Endothelial cell of umbilical vein (primary cell): ENCODE results near the gene PELI3. TPM values are rescaled to one million over a fixed set of nuclear protein-coding genes. Genes with fewer than 3 reads are reported as not detected.

Source experiments
- BruUV-seq: library from RNA; stranded (reverse); fragments of 400-500 nt; replicated peaks from 2 replicates; lab custom pipeline; 2021; lab: Mats Ljungman, UMichigan
- CTCF ChIA-PET: fragments of 300-600, 350-600 bp; sonication (Branson Sonifier 250); formaldehyde crosslinking; loops from one replicate; lab custom pipeline; 2021; ENCODE audit warnings: antibody characterized with exemption, inconsistent platforms; lab: Charles Lee
- POLR2A ChIA-PET: fragments of 300-600, 350-600 bp; sonication (Branson Sonifier 250); formaldehyde crosslinking; loops from one replicate; lab custom pipeline; 2021; ENCODE audit warnings: antibody characterized with exemption, inconsistent platforms; lab: Charles Lee
- DNase-seq: peaks from one replicate; pipeline ENCODE4 v3.0.0-alpha.2; 2011; ENCODE audit warnings: low read depth, low spot score
- FAIRE-seq: peaks from 2 replicates; lab custom pipeline; 2011; peaks lifted over from hg19 to GRCh38; lab: Jason Lieb, UNC
- H2AFZ ChIP-seq: 2 replicates; pipeline ENCODE4 v1.6.0; 2012; ENCODE audit warnings: low read depth, low read length, control low read depth, inconsistent platforms
- H3K27ac ChIP-seq: 2 replicates; pipeline ENCODE4 v1.5.1; 2011; ENCODE audit warnings: low read depth, mild to moderate bottlenecking, control low read depth, low read length, moderate library complexity; ENCODE audit not compliant: insufficient read depth
- H3K27me3 ChIP-seq, 2 experiments: 2 replicates each; pipeline versions ENCODE4 v1.6.0 to v1.6.1; 2011; ENCODE audit warnings: low read length in 2 of 2, mixed read lengths in 1 of 2; ENCODE audit not compliant: control insufficient read depth in 2 of 2, insufficient read depth in 2 of 2
- H3K36me3 ChIP-seq, 2 experiments: 2 replicates in 1 of 2; 3 replicates in 1 of 2; pipeline ENCODE4 v1.5.1; 2011; ENCODE audit warnings: low read length in 2 of 2, mild to moderate bottlenecking in 1 of 2, moderate library complexity in 1 of 2; ENCODE audit not compliant: control insufficient read depth in 2 of 2, insufficient read depth in 2 of 2; ENCODE audit errors: extremely low read depth in 1 of 2
- H3K4me1 ChIP-seq: 3 replicates; pipeline ENCODE4 v1.5.1; 2011; ENCODE audit warnings: mild to moderate bottlenecking, low read length; ENCODE audit not compliant: control insufficient read depth, insufficient read depth; ENCODE audit errors: extremely low read depth
- H3K4me2 ChIP-seq: 2 replicates; pipeline ENCODE4 v1.6.1; 2011; ENCODE audit warnings: low read length, control low read depth, mixed read lengths; ENCODE audit not compliant: insufficient read depth
- H3K4me3 ChIP-seq, 3 experiments: fragments of 200-600 bp in 1 of 3; sonication (generic), shearing (Covaris generic) in 1 of 3; replicated peaks in 1 of 3; 2 replicates each; pipeline ENCODE4 v1.5.1; 2011 to 2016; ENCODE audit warnings: control low read depth in 3 of 3, low read length in 3 of 3, mild to moderate bottlenecking in 2 of 3, inconsistent platforms in 1 of 3, low read depth in 1 of 3, moderate library complexity in 1 of 3; ENCODE audit not compliant: insufficient read depth in 1 of 3
- H3K79me2 ChIP-seq: 2 replicates; pipeline ENCODE4 v1.6.0; 2012; ENCODE audit warnings: low read length, inconsistent platforms; ENCODE audit not compliant: control insufficient read depth, insufficient read depth
- H3K9ac ChIP-seq: replicated peaks from 2 replicates; pipeline ENCODE3; 2011; ENCODE audit warnings: low read length, control low read depth; ENCODE audit not compliant: insufficient read depth; ENCODE audit errors: extremely low read depth
- H3K9me1 ChIP-seq: replicated peaks from 3 replicates; pipeline ENCODE4 v1.6.0; 2011; ENCODE audit warnings: mild to moderate bottlenecking, low read length; ENCODE audit not compliant: control insufficient read depth, insufficient read depth; ENCODE audit errors: extremely low read depth
- H3K9me3 ChIP-seq: replicated peaks from 2 replicates; pipeline ENCODE4 v1.5.1; 2012; ENCODE audit warnings: low read length, inconsistent platforms; ENCODE audit not compliant: control insufficient read depth, insufficient read depth
- H4K20me1 ChIP-seq: replicated peaks from 2 replicates; pipeline ENCODE3; 2011; ENCODE audit warnings: mild to moderate bottlenecking, low read length; ENCODE audit not compliant: control insufficient read depth, insufficient read depth; ENCODE audit errors: extremely low read depth
- CTCF ChIP-seq, 2 donors: IDR thresholded peaks; 1 replicate in 1 of 2; 2 replicates in 1 of 2; pipeline ENCODE4 v1.5.1; 2011; ENCODE audit warnings: low read length in 2 of 2, mild to moderate bottlenecking in 2 of 2, moderate library complexity in 2 of 2, control low read depth in 1 of 2, inconsistent platforms in 1 of 2, low read depth in 1 of 2; ENCODE audit not compliant: insufficient read depth in 1 of 2; ENCODE audit errors: extremely low read depth in 1 of 2
- EZH2 ChIP-seq: IDR thresholded peaks from 2 replicates; pipeline ENCODE4 v1.6.1; 2012; ENCODE audit warnings: borderline replicate concordance, low read depth, mild to moderate bottlenecking, moderate library complexity, low read length, inconsistent platforms; ENCODE audit not compliant: severe bottlenecking
- FOS ChIP-seq: IDR thresholded peaks from 2 replicates; pipeline ENCODE4 v1.6.1; 2011; ENCODE audit warnings: mild to moderate bottlenecking, low read length, moderate library complexity, borderline replicate concordance; ENCODE audit not compliant: insufficient read depth
- GATA2 ChIP-seq: IDR thresholded peaks from 2 replicates; pipeline ENCODE4 v1.7.0; 2011; ENCODE audit warnings: low read depth, mild to moderate bottlenecking, moderate library complexity, mixed read lengths, low read length; ENCODE audit not compliant: insufficient read length, insufficient read depth
- JUN ChIP-seq: IDR thresholded peaks from 2 replicates; pipeline ENCODE4 v1.6.1; 2011; ENCODE audit warnings: borderline replicate concordance, low read depth; ENCODE audit not compliant: insufficient read length, insufficient read depth
- MAX ChIP-seq: IDR thresholded peaks from 2 replicates; pipeline ENCODE4 v1.6.1; 2011; ENCODE audit not compliant: insufficient read depth, insufficient read length
- MYC ChIP-seq: IDR thresholded peaks from one replicate; pipeline ENCODE4 v1.6.1; 2011; ENCODE audit warnings: mild to moderate bottlenecking, low read depth, low read length
- POLR2A ChIP-seq: IDR thresholded peaks from 2 replicates; pipeline ENCODE4 v1.6.1; 2012; ENCODE audit warnings: low read depth, mild to moderate bottlenecking, control low read depth, low read length
- POLR2AphosphoS5 ChIP-seq: IDR thresholded peaks from 2 replicates; pipeline ENCODE4 v1.6.1; 2012; ENCODE audit warnings: low read depth, mild to moderate bottlenecking, control low read depth, low read length, moderate library complexity; ENCODE audit not compliant: insufficient read depth
- dilution Hi-C: fragments of 300-500 bp; cut with MboI; formaldehyde crosslinking; loops from one replicate; pipeline ENCODE4 v1.15.0; 2019; ENCODE audit warnings: low sequenced_read_pairs; ENCODE audit not compliant: extremely low pct_ligation_motif_present
- intact Hi-C: fragments of 100-400 bp; cut with micrococcal nuclease; formaldehyde crosslinking; loops from one replicate; pipeline ENCODE4 v1.10.0; 2022
- polyA plus RNA-seq, 4 experiments: library from polyadenylated mRNA; depleted of rRNA in 3 of 4; stranded (reverse) in 3 of 4; unstranded in 1 of 4; fragments of >200 nt; gene quantifications; 2 replicates each; pipeline versions ENCODE4 v1.2.1 to v1.2.3, GENCODE V29; 2011 to 2012; ENCODE audit warnings: missing spikeins in 1 of 4
- total RNA-seq: library from RNA; stranded (reverse); gene quantifications from 2 replicates; pipeline ENCODE4 v1.2.3, GENCODE V29; 2021

PELI3 gene
- total and polyA plus RNA-seq, 2 donors (not counting 3 experiments of a cell fraction or from before 2014, with no cell fraction given): 2.8 to 2.9 TPM

GRCh38 chr11:66454828-66455227, 11.9 kb upstream of the PELI3 start:
- no TSS peak for BruUV-seq
- ChIA-PET CTCF (interaction anchor here (0.7 to 1.3 kb wide), 2 partner anchors 22 to 224 kb away, joined by 3 read pairs; no protein-coding TSS in a partner anchor), POLR2A (interaction anchor here (0.6 kb wide), 1 partner anchor 324 kb away, joined by 3 read pairs; no protein-coding TSS in a partner anchor)
- Histone ChIP-seq H3K9me3 (no peaks in the 10 kb centered on the region), H3K4me1 (no peaks in the 10 kb centered on the region), H2AFZ (no peak overlapping the region), H3K79me2 (no peaks in the 10 kb centered on the region), H3K9me1 (no peaks in the 10 kb centered on the region), H3K36me3 (no peaks in the 10 kb centered on the region), H4K20me1 (no peaks in the 10 kb centered on the region), H3K4me2 (no peak overlapping the region), H3K9ac (no peak overlapping the region), H3K4me3 (no peak overlapping the region), H3K27me3 (peaks cover 7 to 10% of the 10 kb centered on the region in 2 experiments), H3K27ac (no peak overlapping the region)
- dilution Hi-C loops (no loop called here), intact Hi-C loops (no loop called here)
- no peak for DNase-seq
- no peak for FAIRE-seq
- TF ChIP-seq FOS (no peak), EZH2 (no peak), JUN (no peak), POLR2AphosphoS5 (no peak), POLR2A (no peak), CTCF (IDR thresholded peaks at IDR 0.05; ENCODE audit: extremely low read depth in 1 of 2, insufficient read depth in 1 of 2, low read depth in 1 of 2, low read length in 2 of 2) (no peak), GATA2 (no peak), MAX (no peak), MYC (no peak)
